HAP-1 (cell line): ENCODE data around the gene INPP5A.

Experiments used
- DNase-seq, 2 experiments: peaks; one replicate each; pipeline ENCODE4 v3.0.0-alpha.2; 2016 to 2020; ENCODE audit warnings: low spot score in 2 of 2
- H3K27me3 ChIP-seq: fragments of 250-450 bp; sonication (Bioruptor Pico); 2 replicates; pipeline ENCODE4 v1.5.1; 2020; ENCODE audit warnings: low read depth, mild to moderate bottlenecking, moderate library complexity
- H3K36me3 ChIP-seq: fragments of 250-450 bp; sonication (Bioruptor Pico); replicated peaks from 2 replicates; pipeline ENCODE4 v1.5.1; 2020; ENCODE audit warnings: mild to moderate bottlenecking
- H3K4me1 ChIP-seq: fragments of 250-450 bp; sonication (Bioruptor Pico); 2 replicates; pipeline ENCODE4 v1.5.1; 2020; ENCODE audit warnings: mild to moderate bottlenecking
- H3K4me3 ChIP-seq: fragments of 250-450 bp; sonication (Bioruptor Pico); 2 replicates; pipeline ENCODE4 v1.5.1; 2020; ENCODE audit warnings: mild to moderate bottlenecking, moderate library complexity
- H3K9me3 ChIP-seq: fragments of 250-450 bp; sonication (Bioruptor Pico); 2 replicates; pipeline ENCODE4 v1.5.1; 2020; ENCODE audit warnings: mild to moderate bottlenecking, moderate library complexity
- in situ Hi-C: fragments of 300-500 bp; cut with MboI; formaldehyde crosslinking; loops from 3 replicates; pipeline ENCODE4 v1.14.3; 2020; ENCODE audit warnings: low sequenced_read_pairs, inconsistent platforms, mixed read lengths

The INPP5A gene

DNA sequence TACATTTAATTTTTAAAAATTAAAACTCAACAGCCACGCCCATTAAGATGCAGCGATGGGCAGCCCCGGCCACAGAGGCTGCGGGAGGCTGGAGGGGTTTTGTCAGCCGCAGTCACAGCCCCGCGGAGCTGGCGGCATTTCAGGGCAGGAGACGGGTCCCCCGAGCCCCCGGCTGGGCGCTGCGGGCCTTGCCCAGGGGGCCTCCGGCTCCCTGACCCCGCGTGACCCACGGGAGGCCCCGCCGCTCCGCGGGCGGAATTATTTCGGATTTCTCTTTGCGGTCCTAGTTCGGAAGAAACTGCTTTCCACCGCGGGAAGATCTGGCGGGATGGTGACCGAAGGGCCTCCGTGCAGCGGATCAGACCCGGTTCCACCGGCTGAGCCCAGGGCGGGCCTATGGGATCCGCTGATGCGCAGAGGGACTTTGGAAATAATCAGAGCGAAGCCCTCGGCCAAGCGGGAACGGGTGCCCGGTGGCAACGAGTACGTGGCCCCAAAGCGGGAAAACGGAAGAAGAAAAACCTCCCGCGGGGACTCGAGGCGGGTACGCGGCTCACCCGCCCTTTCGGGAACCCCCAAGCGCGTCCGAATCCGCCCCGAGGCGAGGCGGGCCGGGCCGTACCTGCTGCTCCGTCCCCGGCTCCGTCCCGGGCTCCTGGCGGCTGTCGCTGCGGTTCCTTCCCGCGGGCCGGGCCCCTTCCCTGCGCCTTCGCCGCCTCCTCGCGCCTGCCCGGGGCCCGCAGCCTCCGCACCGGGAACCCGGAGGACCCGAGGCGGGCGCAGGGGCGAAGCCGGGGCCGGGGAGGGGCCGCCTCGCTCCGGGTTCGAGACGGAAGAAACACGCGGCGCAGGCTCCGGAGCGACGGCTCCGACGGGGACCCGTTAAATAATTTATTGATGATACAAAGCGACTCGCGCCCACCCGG is 246.6 kb downstream of the INPP5A start:
- Histone ChIP-seq H3K9me3 (no peaks in the 10 kb centered on the region), H3K36me3 (no peaks in the 10 kb centered on the region; the same call in 1 of the 2 replicates), H3K27me3 (peaks cover 12% of the 10 kb centered on the region; the same call in 1 of the 2 replicates), H3K4me1 (no peaks in the 10 kb centered on the region), H3K4me3 (no peak overlapping the region)
- in situ Hi-C loops, result no loop called here
- DNase-seq, result no peak

DNA sequence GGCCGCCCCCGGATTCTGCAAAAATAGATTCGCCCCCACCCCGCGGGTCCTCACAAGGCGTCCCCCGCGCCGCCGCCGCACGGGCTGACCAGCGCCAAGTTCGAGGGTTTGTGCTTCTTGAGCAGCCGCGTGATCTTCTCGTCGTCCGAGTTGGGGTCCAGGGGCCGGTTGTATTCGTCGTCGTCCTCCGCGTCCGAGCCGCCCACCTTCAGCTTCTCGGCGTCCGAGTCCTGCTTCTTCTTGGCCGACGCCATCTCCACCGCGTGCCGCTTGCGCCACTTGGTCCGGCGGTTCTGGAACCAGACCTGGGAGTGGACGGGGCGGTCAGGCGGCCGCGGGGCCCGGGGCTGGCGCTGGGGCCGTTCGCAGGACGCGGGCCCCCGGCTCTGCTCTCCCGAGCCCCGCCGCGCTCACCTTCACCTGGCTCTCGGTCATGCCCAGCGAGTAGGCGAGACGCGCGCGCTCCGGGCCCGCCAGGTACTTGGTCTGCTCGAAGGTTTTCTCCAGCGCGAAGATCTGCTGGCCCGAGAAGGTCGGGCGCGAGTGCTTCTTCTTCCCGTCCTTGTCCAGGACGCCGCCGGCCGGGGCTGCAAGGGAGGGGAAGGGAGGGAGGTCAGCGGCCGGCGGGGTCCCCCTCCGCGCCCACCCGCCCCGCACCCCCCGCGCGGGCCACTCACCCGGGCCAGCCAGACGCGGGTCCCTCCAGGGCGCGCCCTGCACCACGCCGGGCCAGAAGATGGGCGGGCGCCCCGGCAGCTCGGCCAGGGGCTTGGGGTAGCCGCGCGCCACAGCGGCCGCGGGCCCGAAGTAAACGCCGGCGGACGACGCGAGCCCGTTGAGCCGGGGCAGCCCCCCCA is 247.5 kb downstream of the INPP5A start:
- in situ Hi-C loops, result no loop called here
- DNase-seq, result no peak
- no peaks in the 10 kb centered on the region for H3K9me3 ChIP-seq
- H3K4me1 ChIP-seq, result no peaks in the 10 kb centered on the region
- H3K4me3 ChIP-seq, result no peak overlapping the region
- H3K36me3 ChIP-seq, result no peaks in the 10 kb centered on the region
- H3K27me3 ChIP-seq, result peaks cover 12% of the 10 kb centered on the region; the same call in 1 of the 2 replicates

DNA sequence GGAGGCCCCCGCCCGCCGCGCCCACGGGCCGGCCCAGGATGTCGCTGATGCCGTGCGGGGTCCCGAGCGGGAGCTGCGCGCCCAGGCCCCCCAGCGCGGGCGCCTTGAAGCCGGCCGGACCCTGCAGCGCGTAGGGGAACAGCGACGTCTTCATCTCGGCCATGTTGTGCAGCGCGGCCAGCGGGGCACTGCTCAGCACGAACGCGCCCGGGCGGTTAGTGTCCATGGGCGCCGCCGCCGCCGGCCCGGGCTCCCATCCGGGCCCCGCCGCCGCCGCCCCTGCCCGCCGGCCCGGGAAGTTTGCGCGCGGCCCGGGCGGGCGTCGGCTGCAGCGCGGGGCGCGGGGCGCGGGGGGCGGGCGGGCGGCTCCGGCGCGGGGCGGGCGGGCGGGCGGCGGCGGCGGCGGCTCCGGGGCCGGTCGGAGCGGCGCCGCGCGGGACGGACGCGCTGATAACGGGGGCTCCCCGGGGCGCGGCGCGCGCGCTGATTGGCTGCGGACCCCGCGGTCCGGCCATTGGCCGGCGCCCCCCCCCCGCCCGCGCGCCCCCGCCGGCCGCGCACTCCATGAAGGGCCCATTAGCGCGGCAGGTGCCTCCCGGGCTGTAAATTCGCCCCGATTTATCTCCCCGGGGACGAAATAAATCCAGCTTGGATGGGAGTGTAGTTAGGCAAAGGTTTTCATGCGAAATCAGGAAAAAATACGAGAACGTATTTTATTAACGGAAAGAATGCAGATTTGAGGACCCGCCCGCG is 248.3 kb downstream of the INPP5A start, which contains the start of gene NKX6-2:
NKX6-2 (minus strand) TSS at position 425 of the 753 bp plus-strand sequence; CDS start at position 226, 199 bp downstream.
- Histone ChIP-seq H3K9me3 (no peaks in the 10 kb centered on the region), H3K4me3 (no peak within 1 kb of the TSS), H3K27me3 (peaks cover 17% of the 10 kb centered on the region; the same call in 1 of the 2 replicates)

DNA sequence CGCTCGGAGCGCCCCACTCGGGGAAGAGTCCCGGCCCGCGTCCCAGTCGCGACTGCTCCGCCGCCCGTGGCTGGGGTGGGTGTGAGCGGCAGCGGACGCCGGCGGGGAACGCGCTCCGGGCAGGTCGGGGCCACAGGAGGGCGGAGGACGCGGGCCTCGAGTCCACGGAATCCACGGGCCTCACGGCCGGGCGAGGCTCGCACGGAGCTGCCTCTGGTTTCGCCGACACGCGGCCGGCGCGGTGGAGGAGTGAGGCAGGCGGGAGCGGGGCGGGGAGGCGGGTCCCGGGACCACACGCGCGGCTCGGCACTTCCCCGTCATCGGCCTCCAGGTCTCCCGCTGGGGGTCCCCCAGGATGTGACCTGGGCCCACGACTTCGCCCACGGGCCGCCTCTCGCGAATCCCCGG is 248.9 kb downstream of the INPP5A start:
- Histone ChIP-seq H3K9me3 (no peaks in the 10 kb centered on the region), H3K27me3 (peaks cover 17% of the 10 kb centered on the region; the same call in 1 of the 2 replicates), H3K4me1 (no peaks in the 10 kb centered on the region), H3K36me3 (no peaks in the 10 kb centered on the region), H3K4me3 (no peak overlapping the region)
- no peak for DNase-seq
- in situ Hi-C loops, result no loop called here

More for the DNA sequence above, 248.3 kb downstream of the INPP5A start, which contains the start of gene NKX6-2:
- no peak for DNase-seq
- no peaks in the 10 kb centered on the region for H3K4me1 ChIP-seq
- in situ Hi-C loops, result no loop called here
- no peaks in the 10 kb centered on the region for H3K36me3 ChIP-seq

DNA sequence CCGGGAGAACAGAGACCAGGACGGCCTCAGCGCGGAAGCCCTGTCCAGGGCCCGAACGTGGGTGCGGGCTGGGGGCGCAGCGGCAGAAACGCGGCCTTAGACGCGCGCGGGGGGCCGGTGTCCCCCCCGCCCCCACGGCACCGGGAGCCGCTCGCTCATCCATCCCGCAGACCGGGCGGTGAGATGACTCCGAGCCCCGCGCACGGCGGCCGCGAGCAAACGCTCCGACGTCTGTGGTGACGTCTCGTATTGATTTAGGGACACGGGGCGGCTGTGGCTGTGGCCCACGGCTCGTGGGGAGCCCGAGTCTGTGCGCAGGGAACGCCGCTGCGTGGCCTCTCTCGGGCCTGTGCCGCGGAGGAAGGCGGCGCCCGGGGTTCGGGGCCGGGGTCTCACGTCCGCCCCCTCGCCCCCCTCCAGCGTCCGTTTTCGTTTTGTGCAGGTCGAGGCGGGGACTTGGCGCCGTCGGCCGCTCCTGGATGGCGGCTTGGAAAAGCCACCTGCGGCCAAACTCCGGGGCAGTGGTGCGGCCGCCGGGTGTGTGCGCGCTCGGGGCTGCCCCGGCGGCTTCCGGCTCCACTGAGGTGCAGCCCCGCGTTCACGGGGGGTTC is 249.4 kb downstream of the INPP5A start:
- Histone ChIP-seq H3K9me3 (no peaks in the 10 kb centered on the region), H3K4me1 (no peaks in the 10 kb centered on the region), H3K36me3 (no peaks in the 10 kb centered on the region), H3K27me3 (peaks cover 17% of the 10 kb centered on the region; the same call in 1 of the 2 replicates), H3K4me3 (no peak overlapping the region)
- no peak for DNase-seq
- in situ Hi-C loops, result no loop called here

DNA sequence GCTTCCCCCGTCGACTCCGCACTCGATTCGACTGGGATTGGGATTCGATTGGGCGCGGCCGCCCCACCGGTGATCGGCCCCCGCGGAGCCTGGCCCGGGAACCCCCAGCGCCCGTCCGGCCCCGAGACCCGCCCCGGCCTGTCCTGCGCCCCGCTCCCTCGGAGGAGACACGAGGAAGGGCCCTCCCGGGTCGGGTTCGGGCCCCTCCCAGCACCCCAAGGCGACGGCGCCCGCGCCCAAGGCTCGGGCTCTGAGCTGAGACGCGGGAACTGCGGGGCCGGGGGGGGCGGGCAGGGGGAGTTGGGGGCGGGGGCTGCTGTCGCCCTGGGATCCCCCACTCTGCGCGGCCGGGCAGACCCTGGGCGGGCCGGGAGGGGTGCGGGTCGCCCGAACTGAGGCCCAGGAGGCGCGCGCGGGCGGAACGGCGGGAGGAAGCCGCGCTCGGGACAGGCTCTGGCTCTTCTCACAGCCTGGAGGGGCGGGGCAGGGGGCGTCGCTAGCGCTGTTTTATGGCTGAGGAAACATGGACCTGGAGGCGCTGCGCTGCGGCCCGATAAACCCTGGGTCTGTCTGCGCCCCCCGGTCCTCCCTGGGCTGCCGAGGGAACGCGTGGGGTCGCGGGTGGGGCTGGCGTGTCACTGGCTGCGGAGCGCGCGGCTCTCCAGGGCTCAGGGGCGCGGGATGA is 250.1 kb downstream of the INPP5A start:
- in situ Hi-C loops, result no loop called here
- Histone ChIP-seq H3K9me3 (no peaks in the 10 kb centered on the region), H3K27me3 (peaks cover 17% of the 10 kb centered on the region; the same call in 1 of the 2 replicates), H3K4me3 (no peak overlapping the region), H3K4me1 (no peaks in the 10 kb centered on the region), H3K36me3 (no peaks in the 10 kb centered on the region)
- DNase-seq, result no peak

DNA sequence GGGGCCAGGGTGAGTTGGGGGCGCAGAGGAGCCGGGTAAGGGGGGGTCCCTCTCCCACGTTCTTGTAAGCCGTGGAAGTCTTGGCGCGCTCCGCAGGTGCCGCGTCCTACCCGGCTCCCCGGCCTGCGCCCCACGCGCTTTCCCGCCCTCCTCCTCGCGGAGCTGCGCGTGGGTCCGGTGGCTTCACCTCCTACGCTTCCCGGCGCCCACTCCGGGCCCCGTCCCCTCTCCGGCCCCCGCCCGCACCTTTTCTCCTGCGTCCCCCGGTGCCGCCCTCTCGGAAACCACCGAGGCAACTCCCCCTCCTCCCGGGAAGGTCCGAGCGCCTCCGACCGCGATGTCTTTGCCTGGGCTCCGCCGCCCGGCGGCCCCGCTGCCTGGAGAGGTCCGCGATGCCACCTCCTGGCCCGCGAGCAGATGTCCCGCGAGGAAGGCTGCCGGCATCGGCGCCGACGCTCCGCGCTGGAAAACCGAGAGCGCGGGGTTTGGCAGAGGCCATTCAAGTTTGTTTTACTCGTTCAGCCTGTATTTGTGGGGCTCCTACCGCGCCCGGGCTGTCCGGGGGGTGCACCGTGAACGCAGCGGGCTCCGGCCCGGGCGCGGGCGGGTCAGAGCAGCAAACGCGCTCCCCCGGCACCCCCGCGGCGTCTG is 250.7 kb downstream of the INPP5A start:
- H3K4me3 ChIP-seq, result no peak overlapping the region
- H3K36me3 ChIP-seq, result no peaks in the 10 kb centered on the region
- H3K9me3 ChIP-seq, result no peaks in the 10 kb centered on the region
- DNase-seq, result no peak
- in situ Hi-C loops, result no loop called here
- peaks cover 17% of the 10 kb centered on the region; the same call in 1 of the 2 replicates for H3K27me3 ChIP-seq
- no peaks in the 10 kb centered on the region for H3K4me1 ChIP-seq

DNA sequence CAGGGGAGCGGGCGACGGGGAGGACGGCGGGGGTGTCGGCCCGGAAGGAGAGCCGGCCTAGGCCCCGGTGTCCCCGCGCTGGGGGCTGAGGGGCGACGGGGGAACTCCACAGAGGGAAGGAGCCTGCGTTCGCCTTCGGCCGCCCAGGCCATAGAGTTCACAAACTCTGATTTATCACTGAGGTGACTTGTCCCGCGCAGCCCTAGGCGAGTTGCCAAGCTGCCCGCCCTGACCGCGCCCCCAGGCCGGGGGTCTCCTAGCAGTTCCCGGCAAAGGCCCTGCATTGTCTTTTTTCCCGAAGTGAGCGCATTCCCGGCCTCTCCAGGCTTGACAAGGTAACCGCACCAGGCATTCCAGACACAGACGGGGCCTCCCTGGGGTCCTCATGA is 251.2 kb downstream of the INPP5A start:
- Histone ChIP-seq H3K9me3 (no peaks in the 10 kb centered on the region), H3K4me1 (no peaks in the 10 kb centered on the region), H3K27me3 (peaks cover 17% of the 10 kb centered on the region; the same call in 1 of the 2 replicates), H3K4me3 (no peak overlapping the region), H3K36me3 (no peaks in the 10 kb centered on the region)
- DNase-seq, result no peak
- in situ Hi-C loops, result no loop called here

DNA sequence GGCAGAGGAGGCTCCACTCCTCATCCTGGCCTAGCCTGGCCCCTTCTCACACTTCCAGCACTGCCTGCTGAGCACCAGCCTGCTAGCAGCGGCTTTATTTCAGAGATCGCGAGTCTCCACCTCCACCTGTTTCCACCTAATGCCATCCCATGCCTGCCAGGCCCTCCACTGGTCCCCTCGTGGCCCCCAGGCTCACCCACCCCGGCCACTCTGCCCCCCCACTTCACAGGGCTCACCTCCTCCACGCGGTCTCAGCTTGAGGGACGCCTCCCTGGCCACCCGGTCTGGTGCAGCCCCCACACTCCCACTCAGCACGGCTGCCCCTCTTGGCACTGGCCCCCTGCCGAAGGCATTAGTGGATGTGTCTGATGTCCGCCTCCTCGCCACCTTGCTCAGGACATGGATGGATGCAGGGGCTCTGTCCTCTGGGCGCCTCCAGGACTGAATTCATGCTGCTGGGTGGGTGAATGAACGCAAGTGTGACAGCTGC is 252.1 kb downstream of the INPP5A start:
- Histone ChIP-seq H3K27me3 (peaks cover 17% of the 10 kb centered on the region; the same call in 1 of the 2 replicates), H3K9me3 (no peaks in the 10 kb centered on the region), H3K4me3 (no peak overlapping the region), H3K36me3 (no peaks in the 10 kb centered on the region), H3K4me1 (no peaks in the 10 kb centered on the region)
- DNase-seq, result no peak
- in situ Hi-C loops, result no loop called here

DNA sequence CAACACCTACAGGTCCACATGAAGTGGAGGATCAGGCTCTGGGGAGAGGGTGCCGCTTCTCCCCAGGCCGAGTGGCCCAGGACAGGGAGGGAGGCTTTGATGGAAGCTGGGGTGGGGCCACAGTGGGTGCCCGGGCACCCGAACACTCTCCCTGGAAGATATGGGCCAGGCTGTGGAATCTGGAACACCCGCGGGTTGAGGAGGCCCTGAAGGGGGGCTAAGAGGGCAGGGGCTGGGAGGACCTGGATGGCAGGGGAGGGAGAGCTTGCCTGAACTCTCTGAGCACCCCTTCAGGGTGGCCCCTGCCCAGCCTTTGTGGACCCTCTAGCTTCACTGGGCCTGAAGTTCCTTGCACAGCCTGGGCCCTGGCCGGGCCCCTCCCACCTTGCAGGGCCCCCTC is 252.9 kb downstream of the INPP5A start:
- Histone ChIP-seq H3K36me3 (no peaks in the 10 kb centered on the region), H3K4me1 (no peaks in the 10 kb centered on the region), H3K9me3 (no peaks in the 10 kb centered on the region), H3K4me3 (no peak overlapping the region), H3K27me3 (peaks cover 17% of the 10 kb centered on the region; the same call in 1 of the 2 replicates)
- in situ Hi-C loops, result no loop called here
- DNase-seq, result no peak

DNA sequence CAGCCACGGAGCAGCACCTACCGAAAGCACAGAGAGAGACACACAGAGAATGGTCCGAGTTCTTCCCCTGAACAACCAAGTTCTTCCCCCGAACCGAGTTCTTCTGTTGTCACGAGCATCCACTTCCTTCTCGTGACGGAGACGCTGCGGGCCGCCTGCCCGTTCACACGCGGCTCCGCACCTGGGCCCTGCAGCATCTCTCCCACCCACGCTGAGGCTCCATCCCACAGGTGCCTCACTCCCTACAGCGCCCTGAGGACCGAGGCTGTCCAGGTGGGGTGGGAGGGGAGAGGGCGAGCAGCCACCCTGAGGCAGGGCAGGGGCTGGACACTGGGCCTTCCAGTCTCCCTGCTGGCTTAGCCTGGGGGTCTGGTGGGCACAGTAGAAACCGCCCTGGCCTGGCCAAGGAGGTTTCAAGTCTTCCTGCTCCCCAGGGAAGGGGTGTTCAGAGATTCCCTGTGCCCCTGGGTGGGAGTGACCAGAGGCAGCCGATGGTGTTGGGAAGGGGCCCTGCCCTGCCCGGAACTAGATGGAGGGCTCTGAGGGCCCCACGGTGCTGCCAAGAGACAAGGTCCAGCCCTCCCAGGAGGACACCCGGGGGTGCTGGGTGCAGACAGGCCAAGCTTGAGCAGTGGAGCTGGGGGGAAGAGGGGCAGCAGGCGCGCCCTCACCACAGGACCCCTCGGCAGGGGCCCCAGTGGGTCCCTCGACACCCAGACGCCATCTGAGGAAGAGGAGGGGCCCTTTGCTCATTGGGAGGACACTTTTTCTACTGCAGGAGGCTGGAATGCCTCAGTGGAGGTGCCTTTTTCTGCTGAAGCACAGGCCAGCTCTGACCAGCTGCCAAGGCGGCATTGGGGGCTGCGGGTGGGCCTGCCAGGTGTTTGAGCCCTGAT is 253.6 kb downstream of the INPP5A start:
- no peak overlapping the region for H3K4me3 ChIP-seq
- H3K27me3 ChIP-seq, result peaks cover 17% of the 10 kb centered on the region; the same call in 1 of the 2 replicates
- H3K9me3 ChIP-seq, result no peaks in the 10 kb centered on the region
- in situ Hi-C loops, result no loop called here
- no peak for DNase-seq
- no peaks in the 10 kb centered on the region for H3K4me1 ChIP-seq
- no peaks in the 10 kb centered on the region for H3K36me3 ChIP-seq
